Right ventricle myocardium superior (tissue), 1 donor: ENCODE results near the gene GABRD. TPM values are rescaled to one million over a fixed set of nuclear protein-coding genes. Genes with fewer than 3 reads are reported as not detected.
A peak's percentile ranks its signal among the peaks of the same experiment; 100 is the strongest.

Experiments
- ATAC-seq: fragments of 200-7000 bp; cut with Tn5 transposase; one replicate; pipeline ENCODE4 v1.9.1; 2020; ENCODE audit warnings: mild to moderate bottlenecking; ENCODE audit not compliant: poor library complexity
- DNase-seq: peaks from one replicate; pipeline ENCODE4 v3.0.0-alpha.2; 2020
- intact Hi-C: fragments of 100-400 bp; cut with DNase I; formaldehyde crosslinking; loops from one replicate; pipeline ENCODE4 v1.11.2; 2022
- total RNA-seq: library from RNA; stranded (reverse); fragmentation: NEBNext Ultra II Directional; extraction: Animal tissue kit (Norgen Biotek cat#: 25700); gene quantifications from one replicate; pipeline ENCODE4 v1.2.1, GENCODE V29; 2021
- donor health status: DM: no; HTN: yes; CAD: no; lungs with severe emphysema.

The GABRD gene
- total RNA-seq, 1 donor from 2014 or later: 0.43 TPM

GRCh38 chr1:1982379-1983232, 36.5 kb upstream of the GABRD start:
- no peak for ATAC-seq
- intact Hi-C loops: no loop called here
- no peak for DNase-seq

GRCh38 chr1:1984560-1985070, 34.5 kb upstream of the GABRD start:
- no peak for ATAC-seq
- intact Hi-C loops: no loop called here
- DNase-seq: no peak

GRCh38 chr1:1985375-1986050, 33.6 kb upstream of the GABRD start:
- ATAC-seq (no peak), DNase-seq (no peak)
- intact Hi-C loops: no loop called here

GRCh38 chr1:1986451-1987141, 32.5 kb upstream of the GABRD start:
- intact Hi-C loops: no loop called here
- no peak for DNase-seq
- ATAC-seq: no peak

- no peak for ATAC-seq
- intact Hi-C loops: no loop called here
- DNase-seq: no peak
These were observed 32.0 kb upstream of the GABRD start for GRCh38 chr1:1987142-1987510.

GRCh38 chr1:1988061-1988945, 30.8 kb upstream of the GABRD start:
- no peak for ATAC-seq
- DNase-seq: no peak
- intact Hi-C loops: no loop called here

- DNase-seq (peak; percentile 61), ATAC-seq (peak; percentile 64)
- intact Hi-C loops: no loop called here
These were observed 30.0 kb upstream of the GABRD start for GRCh38 chr1:1989102-1989542.

GRCh38 chr1:1989789-1990188, 29.4 kb upstream of the GABRD start:
- DNase-seq (no peak), ATAC-seq (peak; percentile 57)

GRCh38 chr1:1990222-1990621, 28.9 kb upstream of the GABRD start:
- no peak for DNase-seq
- peak; percentile 54 for ATAC-seq
- intact Hi-C loops: no loop called here

More at GRCh38 chr1:1989789-1990188, 29.4 kb upstream of the GABRD start:
- intact Hi-C loops: no loop called here

GRCh38 chr1:1994536-1994935, 24.6 kb upstream of the GABRD start:
- ATAC-seq (no peak), DNase-seq (no peak)
- intact Hi-C loops: no loop called here

- no peak for DNase-seq
- intact Hi-C loops: no loop called here
- no peak for ATAC-seq
These were observed 22.9 kb upstream of the GABRD start for GRCh38 chr1:1996207-1996651.

- intact Hi-C loops: no loop called here
- no peak for DNase-seq
- no peak for ATAC-seq
These were observed 21.6 kb upstream of the GABRD start for GRCh38 chr1:1997576-1997975.

- ATAC-seq (no peak), DNase-seq (no peak)
- intact Hi-C loops: no loop called here
These were observed 18.7 kb upstream of the GABRD start for GRCh38 chr1:2000432-2000831.

GRCh38 chr1:2000850-2001249, 18.3 kb upstream of the GABRD start:
- ATAC-seq (no peak), DNase-seq (no peak)
- intact Hi-C loops: no loop called here

GRCh38 chr1:2001773-2002411, 17.3 kb upstream of the GABRD start:
- intact Hi-C loops: no loop called here
- no peak for DNase-seq
- no peak for ATAC-seq

- no peak for DNase-seq
- intact Hi-C loops: no loop called here
- ATAC-seq: peak; percentile 27
These were observed 15.5 kb upstream of the GABRD start, which contains the start of gene CFAP74 for GRCh38 chr1:2003541-2004131. TSS of gene CFAP74 (minus strand) at chr1:2003786. CDS start at chr1:1990956, 12,830 bp downstream.

GRCh38 chr1:2004856-2005255, 14.3 kb upstream of the GABRD start:
- no peak for ATAC-seq
- intact Hi-C loops: no loop called here
- DNase-seq: no peak
